Skin epidermis (tissue), 12 donors: ENCODE measurements around the gene GRIN2A.

Source experiments
- H3K27ac ChIP-seq, 21 experiments: fragments of 200-600 bp; sonication (generic) in 11 of 21; one replicate each; pipeline ENCODE4 v1.5.0; 2020; ENCODE audit warnings: mild to moderate bottlenecking in 3 of 21, inconsistent platforms in 2 of 21, moderate library complexity in 2 of 21
- H3K4me3 ChIP-seq, 7 experiments: fragments of 200-600 bp; sonication (generic) in 2 of 7; one replicate each; pipeline ENCODE4 v1.5.0; 2020; ENCODE audit warnings: inconsistent platforms in 2 of 7, mild to moderate bottlenecking in 2 of 7, moderate library complexity in 1 of 7

The GRIN2A gene

GRCh38 chr16:10145542-10146035, 36.6 kb downstream of the GRIN2A start:
- no peak overlapping the region for H3K4me3 ChIP-seq
- no peak overlapping the region for H3K27ac ChIP-seq

- no peak overlapping the region for H3K27ac ChIP-seq
- H3K4me3 ChIP-seq = no peak overlapping the region
Measured at GRCh38 chr16:10141671-10142070, 40.6 kb downstream of the GRIN2A start.

GRCh38 chr16:10138881-10139280, 43.3 kb downstream of the GRIN2A start:
- Histone ChIP-seq H3K27ac (no peak overlapping the region), H3K4me3 (no peak overlapping the region)

- no peak overlapping the region for H3K27ac ChIP-seq
Measured at GRCh38 chr16:10137341-10137740, 44.9 kb downstream of the GRIN2A start.

DNA sequence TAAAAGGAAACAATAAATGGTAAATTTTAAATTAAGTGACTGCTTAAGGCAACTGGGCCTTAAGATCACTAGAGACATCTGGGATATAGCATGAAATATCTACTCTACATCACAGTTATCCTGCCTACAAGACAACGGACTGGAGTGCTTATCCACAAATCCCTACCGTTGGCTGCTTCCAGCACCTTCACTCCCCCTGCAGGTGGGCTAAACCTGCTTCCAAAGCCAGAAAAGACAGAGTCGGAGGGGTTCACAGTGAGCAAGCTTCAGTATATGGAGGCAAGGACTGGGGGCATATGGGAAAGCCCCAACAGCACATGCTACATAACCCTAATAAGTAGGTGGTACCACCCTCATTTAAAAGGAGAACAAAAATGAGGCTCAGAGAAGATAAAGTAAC, 45.3 kb downstream of the GRIN2A start:
- Histone ChIP-seq H3K27ac (no peak overlapping the region), H3K4me3 (no peak overlapping the region)

More at GRCh38 chr16:10137341-10137740, 44.9 kb downstream of the GRIN2A start:
- H3K4me3 ChIP-seq = no peak overlapping the region

- no peak overlapping the region for H3K4me3 ChIP-seq
Measured at GRCh38 chr16:10130538-10130937, 51.7 kb downstream of the GRIN2A start.

DNA sequence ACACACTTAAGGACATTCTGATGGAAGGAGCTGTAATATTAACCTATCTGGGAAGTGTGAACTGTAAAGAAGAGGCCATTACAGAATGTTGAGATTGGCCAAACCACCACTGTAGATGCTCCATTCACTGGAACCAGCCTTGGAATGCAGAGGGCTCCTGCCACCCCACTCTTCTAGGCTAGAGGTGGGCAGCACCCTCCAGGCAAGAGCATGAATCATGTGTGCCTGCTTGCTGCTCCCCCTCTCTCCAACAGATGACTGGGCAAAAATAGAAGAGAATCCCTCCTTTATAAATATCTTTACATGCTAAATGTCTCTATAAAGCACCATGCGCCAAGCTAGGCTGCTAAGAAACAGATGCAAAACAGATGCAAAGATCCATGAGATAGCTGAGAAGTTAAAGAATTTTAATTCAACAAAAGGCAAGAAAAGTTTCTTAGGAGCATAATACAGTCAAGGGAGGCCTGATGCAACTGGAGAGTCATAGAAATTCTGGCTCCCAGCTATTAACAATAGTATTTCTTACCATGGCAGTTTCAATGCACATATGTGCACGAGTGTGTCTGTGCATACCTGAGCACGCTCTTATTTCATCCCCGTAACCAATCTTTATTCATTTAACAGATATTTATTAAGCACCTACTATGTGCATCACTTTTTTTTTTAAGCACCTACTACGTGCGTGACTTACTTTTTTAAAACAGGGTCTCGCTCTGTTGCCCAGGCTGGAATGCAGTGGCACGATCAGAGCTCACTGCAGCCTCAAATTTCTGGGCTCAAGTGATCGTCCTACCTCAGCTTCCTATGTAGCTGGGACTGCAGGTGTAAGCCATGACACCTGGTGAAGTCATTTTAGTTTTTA, 53.6 kb downstream of the GRIN2A start:
- Histone ChIP-seq H3K27ac (no peak overlapping the region), H3K4me3 (no peak overlapping the region)

More at GRCh38 chr16:10130538-10130937, 51.7 kb downstream of the GRIN2A start:
- H3K27ac ChIP-seq = no peak overlapping the region

- Histone ChIP-seq H3K4me3 (no peak overlapping the region), H3K27ac (no peak overlapping the region)
Measured at GRCh38 chr16:10126686-10127085, 55.5 kb downstream of the GRIN2A start.

- no peak overlapping the region for H3K4me3 ChIP-seq
- no peak overlapping the region for H3K27ac ChIP-seq
Measured at GRCh38 chr16:10123141-10123540, 59.1 kb downstream of the GRIN2A start.

- no peak overlapping the region for H3K27ac ChIP-seq
- no peak overlapping the region for H3K4me3 ChIP-seq
Measured at GRCh38 chr16:10122546-10122945, 59.7 kb downstream of the GRIN2A start.

DNA sequence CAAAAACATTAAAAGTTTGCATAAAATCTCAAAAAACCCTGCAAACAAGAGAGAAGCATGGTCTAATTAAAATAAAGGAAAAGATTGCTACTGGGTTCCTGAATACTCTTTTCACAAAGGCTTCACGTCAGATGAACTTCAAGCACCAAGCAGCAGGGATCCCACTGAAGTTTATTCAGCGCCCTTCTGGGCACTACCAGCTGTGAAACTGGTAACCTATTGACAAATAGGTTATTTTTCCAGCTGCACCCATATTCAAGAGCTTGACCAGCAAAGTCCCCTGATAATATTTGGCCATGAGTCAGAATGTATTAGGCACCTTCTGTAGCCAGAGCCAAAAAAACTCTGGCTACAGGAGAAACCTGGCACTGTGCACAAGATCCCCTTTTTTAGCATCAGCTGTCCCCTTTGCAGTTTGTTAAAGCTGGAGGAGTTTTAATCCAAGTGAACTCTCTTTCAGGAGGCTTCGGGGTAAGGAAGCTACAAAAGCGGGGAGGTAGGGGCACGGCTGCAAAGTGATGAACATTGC, 60.3 kb downstream of the GRIN2A start:
- no peak overlapping the region for H3K27ac ChIP-seq
- H3K4me3 ChIP-seq = no peak overlapping the region

GRCh38 chr16:10121491-10121890, 60.7 kb downstream of the GRIN2A start:
- Histone ChIP-seq H3K27ac (no peak overlapping the region), H3K4me3 (no peak overlapping the region)

GRCh38 chr16:10120953-10121352, 61.3 kb downstream of the GRIN2A start:
- Histone ChIP-seq H3K27ac (no peak overlapping the region), H3K4me3 (no peak overlapping the region)

GRCh38 chr16:10114409-10114808, 67.8 kb downstream of the GRIN2A start:
- no peak overlapping the region for H3K27ac ChIP-seq

GRCh38 chr16:10113248-10113647, 69.0 kb downstream of the GRIN2A start:
- H3K27ac ChIP-seq = no peak overlapping the region
- no peak overlapping the region for H3K4me3 ChIP-seq

More at GRCh38 chr16:10114409-10114808, 67.8 kb downstream of the GRIN2A start:
- no peak overlapping the region for H3K4me3 ChIP-seq

DNA sequence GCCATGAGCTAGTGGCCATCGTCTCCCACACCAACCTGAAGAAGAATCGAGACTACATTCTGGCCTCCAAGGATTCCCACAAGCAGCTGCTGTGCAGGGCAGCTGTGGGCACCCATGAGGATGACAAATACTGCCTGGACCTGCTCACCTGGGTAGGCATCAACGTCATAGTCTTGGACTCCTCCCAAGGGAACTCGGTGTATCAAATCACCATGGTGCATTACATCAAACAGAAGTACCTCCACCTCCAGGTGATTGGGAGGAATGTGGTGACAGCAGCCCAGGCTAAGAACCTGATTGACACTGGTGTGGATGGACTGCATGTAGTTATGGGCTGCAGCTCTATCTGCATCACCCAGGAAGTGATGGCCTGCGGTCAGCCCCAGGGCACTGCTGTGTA, 70.2 kb downstream of the GRIN2A start:
- Histone ChIP-seq H3K4me3 (no peak overlapping the region), H3K27ac (no peak overlapping the region)

DNA sequence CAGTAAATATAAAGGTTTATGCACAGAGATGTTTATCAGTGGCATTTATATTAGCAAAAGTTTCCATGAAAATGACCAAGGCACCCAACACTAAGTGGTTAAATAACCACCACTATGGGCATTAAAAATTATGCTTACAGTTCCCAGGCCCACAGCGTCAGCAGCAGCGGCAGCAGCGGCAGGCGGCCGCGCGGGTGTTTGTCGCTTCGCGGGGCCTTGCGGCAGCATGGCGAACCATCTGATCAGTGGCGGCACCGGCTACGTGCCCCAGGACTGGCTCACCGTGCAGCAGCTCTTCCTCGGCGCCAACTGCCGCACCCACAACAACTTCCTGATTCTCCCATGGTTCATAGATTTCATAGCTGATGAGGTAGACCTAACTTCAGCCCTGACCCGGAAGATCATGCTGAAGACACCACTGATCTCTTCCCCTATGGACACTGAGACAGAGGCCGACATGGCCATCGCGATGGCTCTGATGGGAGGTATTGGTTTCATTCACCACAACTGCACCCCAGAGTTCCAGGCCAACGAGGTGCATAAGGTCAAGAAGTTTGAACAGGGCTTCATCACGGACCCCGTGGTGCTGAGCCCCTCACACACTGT, 71.0 kb downstream of the GRIN2A start:
- Histone ChIP-seq H3K4me3 (no peak overlapping the region), H3K27ac (no peak overlapping the region)

GRCh38 chr16:10110552-10110951, 71.7 kb downstream of the GRIN2A start:
- no peak overlapping the region for H3K4me3 ChIP-seq
- no peak overlapping the region for H3K27ac ChIP-seq

GRCh38 chr16:10107081-10107480, 75.1 kb downstream of the GRIN2A start:
- no peak overlapping the region for H3K27ac ChIP-seq
- H3K4me3 ChIP-seq = no peak overlapping the region

DNA sequence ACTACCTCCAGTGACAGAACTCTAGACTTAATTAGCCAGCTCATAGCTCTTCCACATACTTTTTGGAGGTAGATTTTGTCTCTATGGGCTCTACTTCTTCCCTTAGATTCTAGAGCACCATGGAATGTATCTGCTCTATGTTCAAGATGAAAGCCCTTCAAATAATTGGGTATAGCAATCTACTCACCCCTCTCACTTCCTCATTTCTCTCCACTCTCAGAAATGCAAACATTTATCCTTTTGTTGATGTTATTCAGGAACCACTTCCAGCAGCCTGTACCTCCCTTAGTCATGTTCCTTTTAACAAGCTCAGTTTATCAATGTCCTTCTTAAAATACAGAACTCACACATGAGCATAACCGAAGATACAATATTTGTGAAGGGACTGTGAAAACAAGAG, 78.5 kb downstream of the GRIN2A start:
- H3K4me3 ChIP-seq = no peak overlapping the region
- H3K27ac ChIP-seq = no peak overlapping the region

- no peak overlapping the region for H3K4me3 ChIP-seq
- no peak overlapping the region for H3K27ac ChIP-seq
Measured at GRCh38 chr16:10103118-10103517, 79.1 kb downstream of the GRIN2A start.
